Fibroblast of skin of right quadriceps (primary cell): Measurements from ENCODE around the gene DDX51.

Experiments used
- DNase-seq: peaks from one replicate; pipeline ENCODE4 v3.0.0-alpha.2; 2013

Gene DDX51, protein sequence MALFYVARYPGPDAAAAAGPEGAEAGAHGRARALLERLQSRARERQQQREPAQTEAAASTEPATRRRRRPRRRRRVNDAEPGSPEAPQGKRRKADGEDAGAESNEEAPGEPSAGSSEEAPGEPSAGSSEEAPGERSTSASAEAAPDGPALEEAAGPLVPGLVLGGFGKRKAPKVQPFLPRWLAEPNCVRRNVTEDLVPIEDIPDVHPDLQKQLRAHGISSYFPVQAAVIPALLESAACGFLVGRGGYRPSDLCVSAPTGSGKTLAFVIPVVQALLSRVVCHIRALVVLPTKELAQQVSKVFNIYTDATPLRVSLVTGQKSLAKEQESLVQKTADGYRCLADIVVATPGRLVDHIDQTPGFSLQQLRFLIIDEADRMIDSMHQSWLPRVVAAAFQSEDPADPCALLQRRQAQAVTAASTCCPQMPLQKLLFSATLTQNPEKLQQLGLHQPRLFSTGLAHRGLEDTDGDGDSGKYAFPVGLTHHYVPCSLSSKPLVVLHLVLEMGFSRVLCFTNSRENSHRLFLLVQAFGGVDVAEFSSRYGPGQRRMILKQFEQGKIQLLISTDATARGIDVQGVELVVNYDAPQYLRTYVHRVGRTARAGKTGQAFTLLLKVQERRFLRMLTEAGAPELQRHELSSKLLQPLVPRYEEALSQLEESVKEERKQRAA

DNA sequence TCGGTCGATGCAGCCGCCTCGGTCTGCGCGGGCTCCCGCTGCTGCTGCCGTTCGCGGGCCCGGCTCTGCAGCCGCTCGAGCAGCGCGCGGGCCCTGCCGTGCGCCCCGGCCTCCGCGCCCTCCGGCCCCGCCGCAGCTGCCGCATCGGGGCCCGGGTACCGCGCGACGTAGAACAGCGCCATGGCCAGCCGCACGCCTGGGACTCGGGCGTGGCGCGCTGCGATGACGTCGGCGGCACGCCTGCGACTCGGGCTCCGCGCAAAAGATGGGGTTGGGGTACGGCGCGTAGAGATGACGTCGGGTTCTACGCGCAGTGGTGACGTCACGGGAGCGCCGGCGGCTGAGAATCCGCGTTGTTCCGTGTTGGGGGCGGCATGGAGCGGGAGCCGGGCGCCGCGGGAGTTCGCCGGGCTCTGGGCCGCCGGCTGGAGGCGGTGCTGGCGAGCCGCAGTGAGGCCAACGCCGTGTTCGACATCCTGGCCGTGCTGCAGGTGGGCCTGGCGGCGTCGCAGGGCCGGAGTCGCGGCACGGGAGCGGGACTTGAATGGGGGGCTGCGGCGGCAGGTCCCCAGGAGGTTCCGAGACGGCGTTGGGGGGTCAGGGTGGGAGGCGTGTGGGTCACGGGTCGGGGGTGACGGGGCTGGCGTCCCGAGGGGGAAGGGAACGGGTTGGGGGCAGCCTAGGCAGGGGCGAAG lies at the start of gene DDX51, which contains the start of gene NOC4L:
DDX51 (minus strand) TSS at position 205 of the 695 bp plus-strand sequence; CDS start at position 182, 23 bp downstream.
NOC4L (plus strand) TSS at position 343 of the 695 bp plus-strand sequence; CDS start at position 375, 32 bp downstream.
- DNase-seq, result peak; percentile 94

DNA sequence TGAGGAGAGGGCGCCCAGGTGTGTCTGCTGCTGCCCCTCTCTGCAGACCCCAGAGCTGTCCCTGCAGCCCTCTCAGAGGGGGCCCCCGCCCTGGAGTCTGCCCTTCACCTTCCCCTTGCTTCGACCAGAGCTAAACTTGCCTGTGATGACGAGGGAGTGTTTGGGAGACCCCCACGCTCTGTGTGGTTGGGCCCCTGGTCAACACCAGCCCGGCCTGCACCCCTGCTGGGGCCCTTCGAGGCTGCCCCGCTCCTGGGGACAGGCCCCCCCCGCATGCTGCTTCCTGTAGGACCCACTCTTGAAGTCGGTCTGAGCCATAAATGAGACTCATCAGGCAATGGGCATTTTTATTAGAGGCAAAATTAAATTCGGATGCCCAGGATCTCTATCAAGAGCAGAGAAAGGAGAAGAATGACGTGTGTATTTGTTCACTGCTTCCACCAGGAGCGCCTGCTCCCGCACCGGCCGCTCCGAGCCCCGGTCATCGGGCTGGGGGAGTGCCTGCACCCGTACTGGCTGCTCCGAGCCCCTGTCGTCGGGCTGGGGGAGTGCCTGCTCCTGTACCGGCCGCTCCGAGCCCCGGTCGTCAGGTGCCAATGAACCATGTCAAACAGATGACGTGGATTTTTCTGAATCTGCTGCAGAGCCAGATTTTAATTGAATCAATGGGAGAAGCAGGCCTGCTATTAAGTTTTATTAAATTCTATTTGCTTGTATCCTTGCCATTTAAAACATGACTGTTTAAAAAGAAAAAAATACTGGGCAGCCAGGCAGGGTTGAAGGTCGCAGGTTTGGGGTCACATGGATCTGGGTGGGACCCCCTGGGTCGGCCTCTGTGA lies 47.8 kb upstream of the DDX51 start:
- no peak for DNase-seq

DNA sequence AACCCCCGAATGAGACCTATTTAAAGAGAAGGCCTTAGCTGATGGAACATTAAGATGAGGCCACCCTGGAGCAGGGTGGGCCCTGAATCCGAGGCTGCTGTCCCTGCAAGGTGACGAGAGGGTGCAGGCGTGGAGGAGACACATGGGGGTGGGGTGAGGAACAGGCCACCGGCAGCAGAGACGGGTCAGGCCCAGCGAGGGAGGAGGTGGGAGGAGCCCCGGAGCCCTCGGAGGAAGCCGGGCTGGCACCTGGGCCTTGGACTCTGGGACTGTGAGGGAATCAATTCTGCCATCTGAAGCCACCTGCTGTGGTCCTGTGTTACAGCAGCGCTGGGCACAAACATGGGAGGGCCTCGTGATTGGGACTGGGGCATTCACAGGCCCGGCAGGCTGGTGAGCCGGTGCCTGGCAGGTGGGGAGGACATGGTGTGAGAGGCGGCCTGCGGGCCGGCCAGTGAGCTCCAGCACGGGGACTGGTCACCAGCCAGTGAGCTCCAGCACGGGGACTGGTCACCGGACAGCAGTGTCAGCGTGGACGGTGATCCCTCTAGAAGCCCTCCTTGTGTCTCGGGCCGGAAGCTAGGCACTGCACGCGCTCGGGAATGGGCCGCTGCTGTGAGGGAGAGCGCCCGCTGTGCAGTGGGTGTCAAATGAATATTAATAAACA lies 46.8 kb upstream of the DDX51 start:
- no peak for DNase-seq

DNA sequence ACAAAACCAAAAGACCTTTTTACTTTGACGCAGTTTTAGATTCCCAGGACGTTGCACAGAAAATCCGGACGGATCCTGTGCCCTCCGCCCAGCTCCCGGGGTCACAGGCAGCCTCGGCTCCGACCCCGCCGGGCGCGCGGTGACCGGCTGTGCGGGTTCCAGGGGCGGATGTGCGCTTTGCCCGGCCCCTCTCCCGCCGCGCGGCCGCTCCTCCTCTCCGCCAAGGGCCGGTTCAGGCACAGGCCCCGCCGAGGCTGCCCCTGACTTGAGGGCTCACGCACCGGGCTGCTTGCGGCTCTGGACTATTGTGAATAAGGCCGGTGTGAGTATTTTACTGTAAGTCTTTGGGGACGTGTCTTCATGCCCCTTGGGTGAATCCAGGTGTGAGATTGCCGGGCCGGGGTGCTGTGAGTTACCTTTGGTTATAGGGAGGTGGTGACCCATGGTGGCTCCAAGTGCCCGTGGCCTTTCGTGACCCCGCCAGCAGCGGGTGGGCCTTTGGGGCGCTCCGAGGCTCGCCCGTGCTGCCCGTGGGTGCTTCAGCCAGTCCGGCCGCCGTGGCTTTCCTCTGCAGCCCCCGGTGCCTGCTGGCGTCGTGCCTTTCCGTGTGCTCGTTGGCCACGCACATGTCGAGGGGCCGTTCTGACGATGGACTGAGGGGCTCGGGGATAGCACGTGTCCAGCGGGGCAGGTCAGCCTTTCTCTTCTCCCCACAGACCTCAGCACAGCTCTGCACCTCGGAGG lies 46.1 kb upstream of the DDX51 start:
- no peak for DNase-seq

DNA sequence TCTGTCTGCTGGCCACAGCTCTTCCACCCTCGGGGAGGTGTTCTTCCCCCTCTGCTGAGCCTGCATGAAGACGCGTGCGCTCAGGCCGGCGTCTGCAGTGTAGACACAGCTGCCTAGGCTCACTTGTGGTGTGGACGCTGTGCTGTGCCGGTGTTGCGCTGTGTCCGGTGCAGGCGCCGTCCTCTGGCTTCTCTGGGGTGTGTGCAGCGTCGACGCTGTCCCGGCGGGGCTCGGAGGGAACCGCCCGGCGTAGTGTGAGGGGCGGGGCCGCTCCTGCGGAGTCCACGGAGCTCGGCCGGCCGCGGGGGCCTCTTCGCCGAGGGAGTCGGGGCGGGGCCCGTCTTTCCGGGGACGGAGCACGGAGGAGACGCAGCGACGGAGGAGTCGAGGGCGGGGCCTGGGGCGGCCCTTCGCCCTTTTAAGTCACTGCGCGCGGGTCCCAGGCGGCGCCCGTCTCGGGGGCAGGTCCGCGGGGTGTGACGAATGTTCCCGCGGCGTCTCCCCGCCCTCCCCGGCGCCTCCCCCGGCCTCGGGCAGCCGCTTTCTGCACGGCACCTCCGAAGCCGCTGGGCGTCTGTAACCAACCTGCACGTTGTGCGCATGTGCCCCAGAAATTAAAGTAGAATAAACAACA lies 45.4 kb upstream of the DDX51 start:
- peak; percentile 82 for DNase-seq

DNA sequence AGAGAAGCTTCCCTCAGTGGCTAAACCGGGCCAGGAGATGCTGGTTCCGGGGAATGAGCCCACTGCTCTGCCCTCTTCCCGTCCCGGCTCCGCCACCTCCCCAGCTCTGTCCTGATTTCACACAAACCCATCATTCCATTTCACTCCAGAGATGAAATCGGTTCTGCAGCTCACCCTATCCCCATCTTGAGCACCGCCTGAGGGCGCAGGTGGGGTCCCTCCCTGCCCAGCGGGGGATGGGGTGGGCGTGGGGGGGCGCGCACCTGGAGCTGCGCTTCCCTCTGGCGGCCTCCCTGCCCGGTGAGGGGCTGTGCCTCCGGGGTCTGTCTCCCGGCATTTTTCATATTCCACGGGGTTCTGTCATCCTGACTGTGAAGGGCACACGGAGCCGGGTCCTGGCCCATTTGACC lies 44.8 kb upstream of the DDX51 start:
- no peak for DNase-seq

DNA sequence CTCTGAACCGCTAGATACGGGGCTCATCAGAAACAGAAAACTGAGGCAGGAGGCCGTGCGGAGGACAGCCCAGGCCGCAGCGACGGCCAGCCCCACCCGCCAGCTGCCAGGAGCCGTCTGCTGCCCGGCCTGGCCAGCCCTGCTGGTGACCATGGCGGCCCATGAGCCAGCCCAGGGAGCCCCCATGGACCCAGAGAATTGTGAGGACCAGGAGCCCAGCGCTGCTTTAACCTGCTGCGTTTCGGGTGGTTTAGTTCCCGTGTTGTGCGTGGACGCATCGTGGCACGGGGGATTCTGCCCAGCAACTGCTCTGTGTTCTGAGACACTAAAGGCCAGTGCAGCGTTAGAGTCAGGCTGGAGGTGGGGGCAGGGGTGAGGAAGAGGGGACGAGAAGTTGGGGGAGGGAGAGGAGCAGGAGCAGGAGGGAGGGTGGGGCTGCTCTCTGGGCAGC lies 44.4 kb upstream of the DDX51 start:
- no peak for DNase-seq

DNA sequence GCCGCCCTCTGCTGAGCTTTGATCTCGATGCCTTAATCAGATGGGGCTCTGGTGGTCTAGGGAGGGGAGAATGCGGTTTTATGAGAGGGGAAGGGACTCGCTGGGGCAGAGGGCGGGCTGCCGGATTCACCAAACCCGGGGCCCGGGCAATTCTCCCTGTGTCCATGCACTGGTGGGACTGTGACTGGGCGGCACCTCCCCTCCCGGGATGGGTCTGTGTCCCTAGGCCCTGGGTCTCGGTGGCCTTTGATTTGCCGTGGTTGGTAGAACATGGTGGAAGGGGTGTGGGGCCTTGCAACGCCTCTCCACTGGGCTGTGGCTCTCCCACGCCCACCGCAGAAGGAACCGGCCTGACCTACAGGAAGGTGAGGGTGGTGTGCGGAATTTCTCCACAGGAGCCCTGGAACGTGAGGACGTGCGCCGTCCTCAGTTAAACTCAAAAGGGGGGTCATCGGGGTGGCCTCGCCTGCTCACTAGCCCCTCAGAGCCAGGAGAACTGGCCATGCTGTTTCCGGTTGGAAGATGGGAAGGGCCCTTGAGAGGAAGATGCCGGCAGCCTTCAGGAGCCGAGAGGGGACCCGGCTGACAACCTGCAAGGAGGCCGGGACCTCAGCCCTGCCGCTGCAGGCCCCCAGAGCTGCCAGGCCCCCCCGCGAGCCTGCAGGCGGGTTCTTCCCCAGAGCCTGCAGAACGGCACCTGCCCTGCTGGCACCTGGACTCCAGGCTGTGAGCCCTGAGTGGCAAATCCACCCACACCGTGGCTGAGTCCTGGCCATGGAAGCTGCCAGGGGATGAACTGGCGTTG lies 43.7 kb upstream of the DDX51 start:
- no peak for DNase-seq

DNA sequence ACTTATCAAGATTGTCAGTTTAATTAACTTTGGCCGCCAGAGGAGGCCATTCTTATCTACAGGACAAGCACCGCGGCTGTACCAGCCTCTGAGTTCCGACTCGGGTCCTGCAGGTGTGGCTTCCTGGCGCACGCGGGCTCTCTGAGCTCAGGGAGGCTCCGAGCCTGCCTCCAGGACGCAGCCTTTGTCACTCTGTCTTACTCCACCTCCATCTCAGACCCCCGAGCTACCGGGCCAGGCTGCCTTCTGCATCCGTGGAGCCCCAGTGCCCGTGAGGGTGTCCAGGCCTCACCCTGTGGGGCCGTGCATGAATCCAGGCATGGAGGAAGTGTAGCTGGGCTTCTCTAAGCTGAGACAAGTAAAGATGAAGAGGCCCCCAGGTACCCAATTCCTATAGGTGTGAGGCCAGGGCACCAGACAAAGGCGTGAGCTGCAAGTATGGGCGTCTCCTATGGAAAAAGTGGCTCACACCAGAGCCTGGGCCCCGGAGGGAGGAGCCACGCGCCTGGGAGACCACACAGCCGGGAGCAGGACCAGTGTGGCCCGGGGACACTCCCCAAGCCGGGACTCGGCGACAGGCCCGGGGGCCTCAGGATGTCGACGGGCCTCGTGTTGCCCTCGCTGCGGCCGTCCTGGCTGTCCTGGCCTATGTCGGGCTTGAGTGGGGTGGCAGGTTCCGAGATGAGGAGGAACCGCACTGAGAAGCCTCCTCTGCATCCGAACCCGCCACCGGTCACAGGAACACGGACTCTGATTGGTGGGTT lies 42.9 kb upstream of the DDX51 start:
- no peak for DNase-seq

DNA sequence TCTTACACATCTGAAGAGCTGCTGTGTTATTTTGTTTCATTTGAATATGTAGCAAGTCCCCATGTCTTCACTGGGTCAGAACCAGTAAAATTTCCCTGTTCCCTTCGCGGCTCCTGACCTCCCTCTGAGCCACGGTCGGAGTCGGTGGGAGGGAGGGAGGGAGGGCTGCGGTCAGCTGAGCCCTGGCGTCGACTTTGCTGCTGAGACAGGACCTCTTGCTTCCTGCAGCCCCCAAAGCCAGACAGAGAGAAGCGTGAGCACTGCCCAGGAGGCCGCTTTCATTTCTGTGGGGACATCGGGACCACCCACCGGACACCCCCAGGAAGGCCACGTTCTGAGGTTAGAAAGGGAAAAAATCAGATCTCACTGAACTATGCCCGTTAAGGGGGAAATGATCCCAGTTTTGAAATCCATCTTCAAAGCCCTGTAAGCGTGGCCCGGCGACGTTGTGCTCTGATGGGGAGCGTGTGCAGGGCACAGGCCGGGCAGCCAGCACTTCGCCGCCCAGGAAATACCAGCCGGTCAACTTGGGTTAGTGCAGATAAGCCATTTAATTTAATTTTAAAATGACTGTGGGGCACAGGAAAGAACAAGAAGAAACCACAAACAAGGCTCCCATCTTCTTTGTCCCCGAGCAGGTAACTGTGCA lies 42.2 kb upstream of the DDX51 start:
- DNase-seq, result no peak

DNA sequence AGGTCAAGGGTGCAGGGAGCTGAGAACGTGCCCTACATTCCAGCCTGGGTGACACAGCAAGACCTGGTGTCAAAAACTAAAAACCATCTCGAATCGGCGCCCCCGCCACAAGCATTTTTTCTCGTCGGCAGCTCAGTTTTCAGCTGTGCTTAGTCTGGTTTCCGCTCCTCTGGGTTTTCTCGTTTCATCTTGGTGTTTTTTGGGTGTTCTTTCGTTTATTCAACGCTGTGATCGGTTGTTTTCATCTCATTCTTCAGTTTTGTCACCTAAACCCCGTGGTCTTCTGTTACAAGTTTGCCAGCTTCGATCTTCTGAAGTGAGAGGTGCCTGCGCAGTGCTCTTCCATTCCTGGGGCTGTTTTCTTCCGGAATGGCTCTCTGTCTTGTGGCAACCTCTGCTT lies 41.6 kb upstream of the DDX51 start:
- DNase-seq, result no peak

DNA sequence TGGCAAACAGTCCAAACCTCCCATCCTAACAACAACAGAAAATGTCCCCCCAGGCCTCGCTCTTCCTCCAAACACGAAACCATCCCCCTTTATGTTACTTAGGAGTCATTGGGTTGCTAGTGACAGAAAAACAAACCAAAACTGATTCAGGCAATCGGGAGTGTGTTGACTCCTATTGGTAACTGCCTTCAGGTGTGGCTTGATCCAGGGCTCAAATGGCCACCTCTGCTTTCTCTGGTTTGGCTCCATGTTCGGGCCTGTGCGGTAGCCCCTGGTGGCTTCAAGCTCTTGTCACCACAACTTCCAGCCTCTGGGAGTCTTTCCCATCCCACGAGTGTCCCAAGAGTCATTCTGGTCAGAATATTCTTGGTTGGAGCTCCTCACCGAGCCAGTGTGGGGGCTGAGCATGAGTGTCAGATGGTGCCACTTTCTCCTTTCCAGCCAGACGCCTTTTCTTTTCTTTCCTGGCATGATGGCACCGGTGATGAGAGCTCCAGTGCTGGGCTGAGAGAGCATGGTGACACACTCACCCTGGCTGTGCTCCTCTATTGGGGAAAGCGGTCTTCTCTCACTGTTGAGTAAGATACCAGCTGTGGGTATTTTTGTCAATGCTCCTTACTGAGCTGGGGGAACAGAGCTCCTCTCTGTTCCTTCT lies 38.7 kb upstream of the DDX51 start:
- DNase-seq, result no peak

DNA sequence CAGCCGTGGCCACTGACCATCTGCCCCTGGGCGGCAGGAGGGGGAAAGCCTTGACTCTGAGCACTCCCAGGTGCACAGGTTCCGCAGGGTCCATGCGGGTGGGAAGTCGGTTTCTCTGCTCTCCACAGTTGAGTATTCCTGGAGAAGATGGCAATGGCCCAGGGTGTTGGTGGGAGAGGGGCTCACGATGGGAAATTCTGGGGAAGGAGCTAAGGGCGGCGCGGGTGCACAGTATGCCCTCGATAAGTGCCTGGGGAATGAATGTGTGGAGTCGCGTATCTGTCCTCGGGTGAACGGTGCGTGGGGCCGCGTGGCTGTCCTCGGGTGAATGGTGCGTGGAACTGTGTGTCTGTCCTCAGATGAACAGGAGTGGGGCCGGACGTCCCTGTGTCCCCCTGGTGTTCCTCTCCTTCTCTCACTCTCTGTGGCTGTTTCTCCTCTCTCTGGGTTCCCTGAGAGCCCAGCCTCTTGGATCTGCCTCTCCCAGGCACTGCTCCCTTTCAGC lies 38.1 kb upstream of the DDX51 start:
- no peak for DNase-seq

DNA sequence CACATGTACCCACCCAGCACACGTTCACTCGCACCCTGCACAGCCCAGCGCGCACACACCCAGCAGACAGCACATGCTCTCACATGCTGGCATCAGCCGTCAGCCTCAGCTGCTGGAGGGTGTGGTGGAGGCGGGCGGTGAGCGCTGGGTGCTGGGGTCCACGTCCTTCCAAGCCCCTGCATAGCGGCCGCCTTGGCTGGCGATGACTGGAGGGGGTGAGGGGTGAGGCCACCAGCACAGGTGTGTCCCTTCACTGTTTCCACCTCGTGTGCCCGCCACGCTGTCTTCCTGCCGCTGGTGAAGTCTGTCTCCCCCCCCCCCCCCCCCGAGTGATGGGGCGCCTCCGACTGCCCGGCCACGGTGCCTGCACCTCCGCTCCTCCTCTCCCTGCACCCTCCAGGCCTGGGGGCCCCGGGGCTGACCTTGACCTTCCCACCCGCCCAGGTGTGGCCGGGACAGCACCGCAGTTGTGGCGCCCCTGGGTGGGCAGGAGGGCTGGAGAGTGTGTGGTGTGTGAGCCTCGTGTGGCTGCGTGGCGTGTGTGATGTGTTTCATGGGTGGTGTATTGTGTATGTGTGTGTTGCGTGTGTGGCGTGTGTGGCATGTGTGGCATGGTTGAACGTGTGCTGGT lies 37.6 kb upstream of the DDX51 start:
- no peak for DNase-seq

DNA sequence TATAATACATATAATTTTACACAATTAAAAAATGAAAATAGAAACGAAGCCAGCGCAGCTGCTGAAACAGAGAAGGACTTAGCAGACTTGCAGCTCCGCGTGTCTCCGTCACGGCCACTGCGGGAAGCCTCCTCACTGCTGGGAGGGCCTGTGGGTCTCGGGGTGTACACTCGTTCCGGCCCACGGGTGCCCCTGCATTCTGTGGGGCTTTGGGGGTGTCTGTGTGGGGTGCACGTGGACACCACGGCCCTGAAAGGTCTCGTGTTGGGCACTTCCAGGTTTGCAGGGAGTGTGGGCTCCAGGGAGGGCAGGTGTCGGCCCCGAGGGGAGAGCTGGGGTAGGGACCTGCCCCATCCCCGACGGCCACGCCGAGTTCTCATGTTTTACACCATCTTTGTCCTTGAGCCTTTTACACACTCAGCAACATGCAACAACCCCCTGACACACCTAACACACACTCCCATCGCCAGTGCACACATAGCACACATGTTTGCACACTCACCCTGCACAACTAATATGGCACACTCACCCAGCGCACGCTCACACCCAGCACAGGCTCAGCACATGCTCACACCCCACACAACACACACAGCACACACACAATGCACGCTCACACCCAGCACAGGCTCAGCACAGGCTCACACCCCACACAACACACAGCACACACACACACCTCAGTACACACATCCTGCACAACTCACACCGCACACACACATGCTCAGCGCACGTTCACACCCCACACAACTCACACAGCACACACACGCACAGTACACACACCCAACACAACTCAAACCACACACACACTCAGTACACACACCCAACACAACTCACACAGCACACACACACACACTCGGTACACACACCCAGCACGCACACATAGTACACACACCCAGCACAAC lies 36.8 kb upstream of the DDX51 start:
- DNase-seq, result no peak
